K562 (cell line): ENCODE data around the gene ETV7. TPM values are rescaled to one million over a fixed set of nuclear protein-coding genes. Genes with fewer than 3 reads are reported as not detected.

Experiments used
- ATF1 ChIP-seq, 2 experiments: fragments of 450-650 bp in 1 of 2; IDR thresholded peaks; 2 replicates each; pipeline ENCODE4 v1.6.1; 2016; ENCODE audit warnings: missing compliant biosample characterization in 1 of 2, missing genetic modification characterization in 1 of 2
- CCNT2 ChIP-seq: IDR thresholded peaks from 2 replicates; pipeline ENCODE4 v1.6.1; 2011; ENCODE audit warnings: borderline replicate concordance, low read depth, mild to moderate bottlenecking, moderate library complexity, mixed read lengths, low read length; ENCODE audit not compliant: insufficient read length; ENCODE audit errors: extremely low read depth
- E2F3 ChIP-seq: fragments of 250-450 bp; sonication (Bioruptor Pico); IDR thresholded peaks from 2 replicates; pipeline ENCODE4 v1.4.0; 2020; ENCODE audit warnings: mild to moderate bottlenecking
- ETS2 ChIP-seq: IDR thresholded peaks from 2 replicates; pipeline ENCODE4 v1.6.1; 2016; ENCODE audit warnings: borderline replicate concordance, missing genetic modification characterization, mild to moderate bottlenecking, moderate library complexity, missing compliant biosample characterization; ENCODE audit not compliant: poor library complexity, severe bottlenecking
- FUS ChIP-seq: fragments of 200-400 bp; formaldehyde crosslinking; optimal IDR thresholded peaks from 2 replicates; pipeline ENCODE3; 2017; ENCODE audit warnings: low read depth, low read length
- HDAC6 ChIP-seq: IDR thresholded peaks from 2 replicates; pipeline ENCODE4 v1.6.1; 2012; ENCODE audit warnings: low read depth, mild to moderate bottlenecking, control low read depth, inconsistent platforms, low read length, moderate library complexity
- HMGXB4 ChIP-seq: sonication (generic); formaldehyde crosslinking; IDR thresholded peaks from 2 replicates; pipeline ENCODE4 v1.8.1; 2023; ENCODE audit warnings: mild to moderate bottlenecking, missing genetic modification reagents
- HSF4 ChIP-seq: fragments of 250-450 bp; sonication (Bioruptor Pico); IDR thresholded peaks from 2 replicates; pipeline ENCODE4 v2.1.2; 2022; ENCODE audit warnings: mild to moderate bottlenecking, moderate library complexity, borderline replicate concordance
- KAT2B ChIP-seq: IDR thresholded peaks from one replicate; pipeline ENCODE4 v1.6.1; 2012; ENCODE audit warnings: low read depth, mild to moderate bottlenecking, control low read depth, inconsistent platforms, low read length, moderate library complexity
- MAFF ChIP-seq: IDR thresholded peaks from 2 replicates; pipeline ENCODE4 v1.6.1; 2012; ENCODE audit warnings: low read length, improper control_type of control experiment
- NKRF ChIP-seq: fragments of 450-650 bp; IDR thresholded peaks from 2 replicates; pipeline ENCODE4 v1.6.1; 2016; ENCODE audit warnings: borderline replicate concordance
- POLR2AphosphoS5 ChIP-seq: IDR thresholded peaks from 2 replicates; pipeline ENCODE4 v1.6.1; 2011; ENCODE audit warnings: mild to moderate bottlenecking, low read depth, low read length, moderate library complexity; ENCODE audit not compliant: control insufficient read depth, insufficient read depth
- SAFB ChIP-seq: fragments of 200-400 bp; formaldehyde crosslinking; IDR thresholded peaks from 2 replicates; pipeline ENCODE4 v1.6.1; 2017; ENCODE audit warnings: low read depth, low read length, borderline replicate concordance
- TBP ChIP-seq: optimal IDR thresholded peaks from 2 replicates; pipeline ENCODE3; 2011; ENCODE audit warnings: low read depth, low read length, improper control_type of control experiment
- THRB ChIP-seq: fragments of 450-650 bp; formaldehyde crosslinking; conservative IDR thresholded peaks from 2 replicates; pipeline ENCODE4 v1.4.0; 2022; ENCODE audit warnings: mild to moderate bottlenecking, missing genetic modification characterization
- ZBTB1 ChIP-seq: sonication (generic); formaldehyde crosslinking; IDR thresholded peaks from 2 replicates; pipeline ENCODE4 v1.8.1; 2023; ENCODE audit warnings: missing genetic modification reagents, low read depth, mild to moderate bottlenecking, borderline replicate concordance
- ZFX ChIP-seq: sonication (generic); formaldehyde crosslinking; IDR thresholded peaks from 2 replicates; pipeline ENCODE4 v1.8.0; 2022; ENCODE audit warnings: mild to moderate bottlenecking, missing genetic modification reagents, moderate library complexity
- ZNF217 ChIP-seq: sonication (generic); formaldehyde crosslinking; IDR thresholded peaks from 2 replicates; pipeline ENCODE4 v1.8.0; 2022; ENCODE audit warnings: mild to moderate bottlenecking, missing genetic modification reagents
- ZNF583 ChIP-seq: fragments of 250-450 bp; sonication (Bioruptor Pico); IDR thresholded peaks from 2 replicates; pipeline ENCODE4 v1.4.0; 2020
- ZNF77 ChIP-seq: fragments of 250-450 bp; sonication (Bioruptor Pico); IDR thresholded peaks from 2 replicates; pipeline ENCODE4 v1.5.0; 2020
- polyA plus RNA-seq, 8 experiments: library from polyadenylated mRNA; depleted of rRNA in 4 of 8; stranded (reverse) in 5 of 8; unstranded in 3 of 8; fragments of >200 nt; fragmentation: Nextera tagmentation in 2 of 8; fragmentation: Illumina TruSeq in 1 of 8; extraction: Ambion mirVana in 2 of 8; extraction: Trizol in 1 of 8; gene quantifications; 2 replicates each; pipeline versions ENCODE4 v1.2.1 to v1.2.3, GENCODE V29; 2011 to 2014; ENCODE audit warnings: inconsistent platforms in 1 of 8, missing spikeins in 1 of 8
- total RNA-seq, 7 experiments: library from RNA; depleted of rRNA in 6 of 7; stranded (reverse); fragments of >200 nt in 6 of 7; fragmentation: Illumina TruSeq in 2 of 7; extraction: Trizol in 2 of 7; gene quantifications; 2 replicates each; pipeline versions ENCODE4 v1.2.1 to v1.2.3, GENCODE V29; 2011 to 2021; ENCODE audit warnings: low replicate concordance in 1 of 7
- TF ChIP-seq, protein P1 (sequence below): IDR thresholded peaks from 2 replicates; pipeline ENCODE4 v1.6.1; 2011; ENCODE audit not compliant: insufficient read length; ENCODE audit errors: extremely low read depth

ETV7 gene
- total and polyA plus RNA-seq, 9 of the 15 experiments (the other 6 are each of a cell fraction or from before 2014, with no cell fraction given) = 0.07 to 0.22 (median 0.14) TPM; not detected in 3

DNA sequence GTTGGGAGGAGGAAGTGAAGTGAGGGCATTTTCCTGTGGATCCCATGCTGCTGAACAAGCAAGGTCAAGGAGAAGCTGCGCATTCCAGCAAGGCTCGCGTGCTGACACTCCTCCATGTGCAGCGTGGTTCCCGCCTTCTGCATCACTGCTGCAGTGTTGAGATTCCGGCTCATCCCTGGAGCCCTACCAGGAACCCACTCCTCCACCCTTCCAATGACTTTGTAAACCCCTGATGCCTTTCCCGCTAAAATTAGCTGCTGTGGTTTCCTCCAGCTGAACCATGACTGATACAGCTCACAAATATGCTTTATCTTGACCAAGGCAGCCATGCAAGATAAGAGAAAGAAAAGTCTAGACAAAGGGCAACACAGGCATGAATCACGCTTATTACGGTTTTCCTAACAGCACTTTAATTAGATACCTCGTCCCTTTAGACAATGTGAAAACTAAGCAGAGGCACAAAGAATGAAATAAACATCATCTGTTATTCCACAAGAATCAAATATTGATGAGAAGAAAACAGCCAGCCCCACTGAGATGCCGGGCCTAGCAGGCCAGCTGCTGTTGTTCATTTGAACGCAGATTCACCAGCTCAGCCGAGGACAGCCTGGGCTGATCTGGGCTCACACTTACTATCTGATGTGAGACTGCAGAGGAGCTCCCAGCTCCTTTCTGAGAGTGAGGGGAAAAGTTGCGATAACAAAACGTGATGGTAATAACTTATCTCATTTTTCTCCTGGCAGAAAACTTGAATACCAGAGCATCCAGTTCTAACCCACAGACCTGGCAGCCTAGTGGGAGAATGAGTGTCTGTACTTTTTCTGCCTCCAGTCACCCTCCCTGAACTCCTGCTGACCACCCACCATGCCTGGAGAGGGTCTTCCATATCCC, 36.5 kb downstream of the ETV7 start (continued):
- TF ChIP-seq TBP (peak; percentile 37), ZNF583 (CRISPR knock-in tag) (peak; percentile 71; the same call in 1 of the 2 replicates), HDAC6 (no peak), FUS (no peak), THRB (peak; percentile 90), KAT2B (no peak), ZNF77 (CRISPR knock-in tag) (no peak), ZNF217 (no peak), ETS2 (tag) (no peak), HMGXB4 (CRISPR knock-in tag) (no peak), SAFB (no peak), CCNT2 (peak; percentile 85), NKRF (0 out of 2 replicates have a peak, but pooled peaks have one; percentile 28), ZBTB1 (no peak), MAFF (peak; percentile 4; the same call in 1 of the 2 replicates), E2F3 (CRISPR knock-in tag) (peak; percentile 96), HSF4 (CRISPR knock-in tag) (no peak), ZFX (CRISPR knock-in tag) (peak; percentile 58), ATF1 (CRISPR knock-in tag; IDR thresholded peaks at IDR 0.05) (no peak), ATF1 (tag; IDR thresholded peaks at IDR 0.05) (peak; percentile 76), POLR2AphosphoS5 (peak; percentile 89)
- TF ChIP-seq, protein P1, sequence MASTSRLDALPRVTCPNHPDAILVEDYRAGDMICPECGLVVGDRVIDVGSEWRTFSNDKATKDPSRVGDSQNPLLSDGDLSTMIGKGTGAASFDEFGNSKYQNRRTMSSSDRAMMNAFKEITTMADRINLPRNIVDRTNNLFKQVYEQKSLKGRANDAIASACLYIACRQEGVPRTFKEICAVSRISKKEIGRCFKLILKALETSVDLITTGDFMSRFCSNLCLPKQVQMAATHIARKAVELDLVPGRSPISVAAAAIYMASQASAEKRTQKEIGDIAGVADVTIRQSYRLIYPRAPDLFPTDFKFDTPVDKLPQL = no peak
